ENCODE measurements around the gene PDK1.
"Not testable (repeated sequence)": the region's sequence is repeated elsewhere in the genome, so short reads cannot be mapped to it uniquely, and the experiment has no call there.

Gene PDK1
- total RNA-seq = 35.1 to 54.4 reads per million in 2 experiments

GRCh38 chr2:172555522-172556283 lies at the start of gene PDK1:
PDK1 (plus strand) TSS chr2:172556090; CDS start chr2:172556151, 61 bp downstream.
- peak; percentile 87 for DNase-seq (ENCODE audit: low read depth)

GRCh38 chr2:172507199-172507598 lies 48.7 kb upstream of the PDK1 start:
- DNase-seq (ENCODE audit: low read depth) = no peak

GRCh38 chr2:172510088-172510487 lies 45.8 kb upstream of the PDK1 start:
- no peak for DNase-seq (ENCODE audit: low read depth)

GRCh38 chr2:172510548-172510947 lies 45.3 kb upstream of the PDK1 start:
- no peak for DNase-seq (ENCODE audit: low read depth)

GRCh38 chr2:172512810-172513523 lies 42.9 kb upstream of the PDK1 start:
- no peak for DNase-seq (ENCODE audit: low read depth)

GRCh38 chr2:172513524-172513900 lies 42.4 kb upstream of the PDK1 start:
- DNase-seq (ENCODE audit: low read depth) = no peak

- no peak for DNase-seq (ENCODE audit: low read depth)
Observed at GRCh38 chr2:172513935-172514586, 41.8 kb upstream of the PDK1 start.

GRCh38 chr2:172516299-172516698 lies 39.6 kb upstream of the PDK1 start:
- no peak for DNase-seq (ENCODE audit: low read depth)

GRCh38 chr2:172518995-172519394 lies 36.9 kb upstream of the PDK1 start:
- DNase-seq (ENCODE audit: low read depth) = no peak

GRCh38 chr2:172525601-172526000 lies 30.3 kb upstream of the PDK1 start:
- DNase-seq (ENCODE audit: low read depth) = no peak

GRCh38 chr2:172531309-172531708 lies 24.6 kb upstream of the PDK1 start:
- no peak for DNase-seq (ENCODE audit: low read depth)

- DNase-seq (ENCODE audit: low read depth) = not testable (repeated sequence)
Observed at GRCh38 chr2:172532461-172532860, 23.4 kb upstream of the PDK1 start.

GRCh38 chr2:172533687-172534086 lies 22.2 kb upstream of the PDK1 start:
- no peak for DNase-seq (ENCODE audit: low read depth)

- DNase-seq (ENCODE audit: low read depth) = no peak
Observed at GRCh38 chr2:172535119-172535518, 20.8 kb upstream of the PDK1 start.

GRCh38 chr2:172537851-172538250 lies 18.0 kb upstream of the PDK1 start:
- DNase-seq (ENCODE audit: low read depth) = not testable (repeated sequence)

- DNase-seq (ENCODE audit: low read depth) = no peak
Observed at GRCh38 chr2:172539767-172540166, 16.1 kb upstream of the PDK1 start.

- DNase-seq (ENCODE audit: low read depth) = no peak
Observed at GRCh38 chr2:172540421-172540820, 15.5 kb upstream of the PDK1 start.

GRCh38 chr2:172545408-172546075 lies 10.3 kb upstream of the PDK1 start:
- DNase-seq (ENCODE audit: low read depth) = no peak

GRCh38 chr2:172549131-172549530 lies 6.8 kb upstream of the PDK1 start:
- DNase-seq (ENCODE audit: low read depth) = no peak

GRCh38 chr2:172549802-172550201 lies 6.1 kb upstream of the PDK1 start:
- DNase-seq (ENCODE audit: low read depth) = not testable (repeated sequence)

- DNase-seq (ENCODE audit: low read depth) = no peak
Observed at GRCh38 chr2:172550419-172550818, 5.5 kb upstream of the PDK1 start.

GRCh38 chr2:172551271-172551670 lies 4.6 kb upstream of the PDK1 start:
- no peak for DNase-seq (ENCODE audit: low read depth)

Measured in T follicular helper cell (primary cell).